Cortex of kidney (tissue), 1 donor: ENCODE data around the gene ENOSF1.

Experiments
- DNase-seq: peaks from one replicate; lab custom pipeline; 2025; lab: John Stamatoyannopoulos, UW

Gene ENOSF1

DNA sequence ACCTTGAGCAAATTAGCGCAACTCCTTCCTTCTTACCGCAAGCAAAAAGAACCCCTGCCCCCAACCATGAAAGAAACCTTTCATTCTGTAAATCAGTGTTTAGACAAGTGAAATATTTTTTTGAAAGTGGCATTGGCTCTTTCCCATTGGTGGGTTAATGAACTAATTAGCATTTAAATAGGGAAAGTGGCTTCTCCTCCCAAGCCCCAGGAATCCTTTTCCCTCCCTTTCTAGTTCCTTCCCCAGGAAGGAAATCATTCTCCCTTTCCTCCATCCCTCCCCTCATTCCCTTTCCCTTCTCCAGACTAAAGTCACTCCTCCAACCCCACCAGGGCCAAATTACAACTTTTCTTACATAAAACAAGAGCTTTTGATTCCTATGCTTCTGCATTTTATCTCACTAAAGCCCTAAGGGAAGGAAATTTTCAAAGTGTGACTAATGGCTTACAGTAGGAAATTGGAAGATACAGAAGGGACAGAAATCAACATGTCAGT is 77.8 kb downstream of the ENOSF1 start:
- DNase-seq, result no peak

DNA sequence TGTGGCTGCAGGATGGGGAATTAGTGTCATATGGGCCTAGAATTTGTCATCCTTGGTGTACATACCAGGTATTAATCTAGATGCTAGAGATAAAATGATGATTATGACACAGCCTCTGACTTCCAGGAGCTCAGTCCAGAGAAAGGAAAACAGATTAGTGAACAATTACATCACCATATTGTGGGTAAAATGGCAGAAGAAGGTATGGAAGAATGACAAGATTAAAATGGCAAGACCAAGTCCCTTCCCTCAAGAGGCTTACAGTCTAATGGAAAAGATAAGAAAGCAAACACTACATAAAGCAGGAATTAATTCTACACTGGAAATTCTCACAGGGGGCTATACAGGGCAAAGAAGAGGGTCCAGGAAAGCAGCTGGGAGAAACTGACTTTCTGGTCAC is 80.9 kb downstream of the ENOSF1 start:
- DNase-seq, result no peak

DNA sequence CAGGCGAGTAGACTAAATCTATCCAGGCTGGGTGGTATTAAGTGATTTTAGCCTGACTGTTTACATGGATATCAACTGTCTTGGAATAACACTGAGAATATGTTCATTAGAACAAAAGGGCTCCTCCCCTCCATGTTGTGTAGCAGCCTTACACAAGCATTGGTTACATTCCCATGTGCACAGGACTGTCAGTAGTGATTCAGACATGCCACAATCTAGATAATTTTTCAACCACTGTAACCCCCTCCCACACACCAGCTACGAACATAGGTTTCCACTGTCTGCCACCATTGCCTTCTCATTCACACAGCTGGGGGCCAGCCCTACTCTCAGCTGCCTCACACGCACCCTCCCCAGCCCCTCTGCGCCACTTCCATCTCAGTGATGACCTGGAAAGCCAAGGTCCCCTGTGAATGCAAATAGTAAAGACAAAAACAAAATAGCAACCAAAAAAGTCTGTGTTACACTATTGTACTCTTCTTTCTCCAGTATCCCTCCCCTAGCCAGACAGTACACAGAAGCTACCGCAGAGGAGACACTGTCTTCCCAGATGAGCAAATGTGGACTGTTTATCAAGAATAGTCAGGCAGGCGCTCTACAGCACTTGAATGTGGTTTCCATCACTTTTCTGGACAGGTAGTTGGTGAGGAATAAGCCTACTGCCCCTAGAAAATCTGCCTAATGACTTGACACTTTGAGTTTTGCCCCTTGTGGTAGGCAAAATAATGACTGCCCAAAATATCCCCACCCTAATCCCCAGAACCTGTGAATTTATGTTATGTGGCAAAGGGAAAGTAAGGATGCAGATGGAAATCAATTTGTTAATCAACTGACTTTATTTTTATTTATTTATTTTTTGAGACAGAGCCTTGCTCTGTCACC is 82.9 kb downstream of the ENOSF1 start:
- no peak for DNase-seq

DNA sequence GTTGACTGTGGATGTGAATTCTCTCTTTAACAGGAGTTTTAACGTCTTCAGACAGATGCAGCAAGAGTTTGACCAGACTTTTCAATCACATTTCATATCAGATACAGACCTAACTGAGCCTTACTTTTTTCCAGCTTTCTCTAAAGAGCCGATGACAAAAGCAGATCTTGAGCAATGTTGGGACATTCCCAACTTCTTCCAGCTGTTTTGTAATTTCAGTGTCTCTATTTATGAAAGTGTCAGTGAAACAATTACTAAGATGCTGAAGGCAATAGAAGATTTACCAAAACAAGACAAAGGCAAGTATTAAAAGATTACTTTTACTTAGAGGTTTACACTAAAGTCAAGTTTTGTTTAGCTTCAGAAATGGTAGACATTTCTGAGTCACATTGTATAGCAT is 85.2 kb downstream of the ENOSF1 start:
- DNase-seq, result no peak

DNA sequence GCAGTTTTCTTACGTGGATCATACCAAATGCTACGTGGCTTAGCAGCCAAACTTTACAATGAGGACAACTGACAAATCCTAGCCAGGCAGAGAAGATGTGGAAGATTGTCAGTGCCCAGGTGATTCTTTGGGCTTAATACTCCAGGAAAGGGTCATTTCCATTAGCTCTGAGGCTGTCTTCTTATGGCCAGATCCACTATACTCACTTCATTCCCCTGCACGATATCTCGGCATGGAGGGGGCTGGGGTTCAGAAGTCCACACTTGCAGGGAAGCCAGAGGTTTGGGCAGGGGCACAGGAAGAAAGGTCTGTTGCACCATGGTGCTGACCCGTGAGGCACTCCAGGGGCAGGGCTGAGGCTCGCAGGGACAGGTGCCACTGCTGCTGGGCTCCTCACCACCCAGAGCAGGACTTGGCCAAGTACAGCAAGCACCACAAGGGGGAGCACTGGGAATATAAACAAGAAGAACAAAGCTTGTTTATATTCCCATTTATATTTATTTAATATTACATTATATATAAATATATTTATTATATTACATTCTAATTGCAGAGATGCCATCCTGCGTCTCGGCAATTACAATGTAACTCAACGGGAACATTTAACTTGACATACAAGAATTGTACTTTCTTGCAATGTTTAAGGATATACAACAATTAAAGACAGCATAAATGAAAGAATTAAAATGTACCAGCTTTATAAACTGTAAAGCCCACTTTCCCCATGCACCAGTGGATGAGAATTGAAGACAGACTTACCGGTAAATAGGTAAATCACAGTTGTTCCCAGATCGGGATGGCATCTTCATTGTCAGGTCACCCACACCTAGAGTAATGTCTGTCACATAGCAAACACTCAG is 88.4 kb downstream of the ENOSF1 start:
- DNase-seq, result no peak

DNA sequence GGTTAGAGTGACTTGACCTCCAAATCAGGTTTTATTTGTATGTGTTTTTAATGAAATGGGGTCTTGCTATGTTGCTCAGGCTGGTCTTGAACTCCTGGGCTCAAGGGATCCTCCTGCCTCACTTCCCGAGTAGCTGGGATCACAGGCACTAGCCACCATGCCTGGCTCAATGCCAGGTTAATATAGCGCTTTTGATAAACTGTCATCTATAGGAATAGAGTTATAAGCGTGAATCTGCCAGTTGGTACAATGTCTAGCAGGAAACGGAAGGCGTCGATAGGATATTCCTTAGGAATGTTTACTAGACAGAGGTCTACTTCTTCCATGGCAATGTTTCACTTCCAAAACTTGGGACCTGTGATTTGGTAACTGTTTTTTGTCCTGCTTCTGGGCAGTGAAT is 90.1 kb downstream of the ENOSF1 start:
- DNase-seq, result no peak

DNA sequence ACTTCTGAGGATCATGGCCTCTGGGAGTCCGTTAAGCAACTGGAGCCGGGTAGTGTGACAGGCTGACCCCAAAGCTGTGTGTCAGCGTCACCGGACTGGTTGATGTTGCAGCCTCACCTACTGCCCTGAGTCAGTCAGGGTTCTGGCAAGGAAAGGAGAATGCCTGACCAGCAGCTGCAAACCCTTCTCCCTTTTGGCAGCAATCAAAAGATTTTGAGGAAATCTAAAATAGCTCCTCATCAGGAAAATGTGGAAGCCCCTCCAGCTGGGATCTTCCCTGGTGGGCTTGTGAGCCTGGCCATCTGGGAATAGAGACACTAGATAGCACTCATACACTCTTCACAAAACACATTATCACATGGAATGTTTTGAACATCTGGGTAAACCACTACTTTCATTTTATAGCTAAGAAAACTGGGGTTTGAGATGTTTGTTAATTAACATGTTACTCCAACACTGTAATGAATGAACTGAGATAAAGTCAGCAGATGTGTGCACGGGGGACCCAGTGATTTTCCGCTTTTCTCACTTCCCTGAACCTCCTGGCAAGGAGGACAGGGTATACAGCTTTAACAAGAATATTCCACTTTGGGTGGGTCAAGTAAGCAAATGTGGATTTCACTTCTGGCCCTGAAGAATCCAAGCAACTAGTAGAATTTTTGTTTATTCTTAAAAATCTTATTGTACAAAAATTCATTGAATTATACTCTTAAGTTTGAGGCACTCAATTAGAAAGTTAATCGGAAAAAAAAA is 91.0 kb downstream of the ENOSF1 start:
- DNase-seq, result no peak
